Hepatocyte (in vitro differentiated cells): Measurements from ENCODE around the gene MTHFD1L.

Experiments
- EZH2 ChIP-seq: fragments of 200-600 bp; sonication (generic); IDR thresholded peaks from 2 replicates; pipeline ENCODE4 v1.6.1; 2016; ENCODE audit warnings: antibody characterized with exemption, mild to moderate bottlenecking, borderline replicate concordance
- EZH2phosphoT487 ChIP-seq: fragments of 200-600 bp; sonication (generic); IDR thresholded peaks from one replicate; pipeline ENCODE4 v1.6.1; 2018; ENCODE audit warnings: antibody characterized with exemption, mild to moderate bottlenecking, low read depth, moderate library complexity; ENCODE audit not compliant: unreplicated experiment, severe bottlenecking
- TF ChIP-seq, protein P1 (sequence below): fragments of 200-600 bp; sonication (generic); IDR thresholded peaks from 2 replicates; pipeline ENCODE4 v1.5.1; 2016; ENCODE audit warnings: antibody characterized with exemption, mild to moderate bottlenecking; ENCODE audit not compliant: poor library complexity

DNA sequence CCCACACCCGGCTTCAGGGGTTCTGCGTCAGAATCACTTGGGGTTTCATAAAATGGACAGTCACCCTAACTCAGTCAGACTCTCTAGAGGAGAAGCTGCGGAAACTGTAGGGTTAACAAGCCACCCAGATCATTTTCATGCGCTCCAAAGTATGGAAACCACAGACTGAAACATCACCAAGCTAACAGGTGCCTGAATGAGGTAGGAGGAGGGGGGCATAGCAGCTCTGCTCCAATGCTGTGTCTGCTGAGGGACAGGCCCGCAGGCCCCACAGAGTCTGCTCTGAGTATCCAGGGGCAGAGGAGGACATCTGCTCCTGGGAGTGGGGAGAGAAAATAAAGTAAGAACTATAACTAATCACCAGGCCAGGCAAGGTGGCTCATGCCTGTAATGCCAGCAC, 277.2 kb downstream of the MTHFD1L start:
- no peak for TF ChIP-seq EZH2
- TF ChIP-seq, protein P1, sequence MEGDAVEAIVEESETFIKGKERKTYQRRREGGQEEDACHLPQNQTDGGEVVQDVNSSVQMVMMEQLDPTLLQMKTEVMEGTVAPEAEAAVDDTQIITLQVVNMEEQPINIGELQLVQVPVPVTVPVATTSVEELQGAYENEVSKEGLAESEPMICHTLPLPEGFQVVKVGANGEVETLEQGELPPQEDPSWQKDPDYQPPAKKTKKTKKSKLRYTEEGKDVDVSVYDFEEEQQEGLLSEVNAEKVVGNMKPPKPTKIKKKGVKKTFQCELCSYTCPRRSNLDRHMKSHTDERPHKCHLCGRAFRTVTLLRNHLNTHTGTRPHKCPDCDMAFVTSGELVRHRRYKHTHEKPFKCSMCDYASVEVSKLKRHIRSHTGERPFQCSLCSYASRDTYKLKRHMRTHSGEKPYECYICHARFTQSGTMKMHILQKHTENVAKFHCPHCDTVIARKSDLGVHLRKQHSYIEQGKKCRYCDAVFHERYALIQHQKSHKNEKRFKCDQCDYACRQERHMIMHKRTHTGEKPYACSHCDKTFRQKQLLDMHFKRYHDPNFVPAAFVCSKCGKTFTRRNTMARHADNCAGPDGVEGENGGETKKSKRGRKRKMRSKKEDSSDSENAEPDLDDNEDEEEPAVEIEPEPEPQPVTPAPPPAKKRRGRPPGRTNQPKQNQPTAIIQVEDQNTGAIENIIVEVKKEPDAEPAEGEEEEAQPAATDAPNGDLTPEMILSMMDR, result no peak
- no peak for TF ChIP-seq EZH2phosphoT487
